HCT116 (cell line): ENCODE measurements around the gene PHF2. TPM values are rescaled to one million over a fixed set of nuclear protein-coding genes. Genes with fewer than 3 reads are reported as not detected.

Experiments used
- ATAC-seq: fragments of 200-7000 bp; cut with Tn5 transposase; 2 replicates; pipeline ENCODE4 v1.9.1; 2020; ENCODE audit warnings: mild to moderate bottlenecking, moderate library complexity
- BruUV-seq: library from RNA; stranded (reverse); fragments of 400-500 nt; replicated peaks from 2 replicates; lab custom pipeline; 2021; lab: Mats Ljungman, UMichigan
- CTCF ChIA-PET: fragments of 300-600 bp; sonication (Branson Sonifier 250); formaldehyde crosslinking; loops from one replicate; lab custom pipeline; 2021; ENCODE audit warnings: antibody characterized with exemption; lab: Charles Lee
- POLR2A ChIA-PET: fragments of 300-600, 350-600 bp; sonication (Branson Sonifier 250); formaldehyde crosslinking; loops from one replicate; lab custom pipeline; 2021; ENCODE audit warnings: antibody characterized with exemption; lab: Charles Lee
- RAD21 ChIA-PET, 2 experiments: fragments of 300-600 bp; sonication (Branson Sonifier 250); formaldehyde crosslinking; loops; one replicate each; lab custom pipeline; 2023; ENCODE audit warnings: low total read pairs in 2 of 2; ENCODE audit not compliant: uncharacterized antibody in 2 of 2, unreplicated experiment in 2 of 2, low non-redundant PET in 1 of 2; lab: Charles Lee
- DNase-seq: peaks from one replicate; pipeline ENCODE4 v3.0.0-alpha.2; 2010; ENCODE audit warnings: low read depth, low spot score
- H2AFZ ChIP-seq: fragments of 200-600 bp; shearing (Covaris generic), sonication (generic); 2 replicates; pipeline ENCODE4 v1.6.1; 2017; ENCODE audit warnings: low read depth, mixed run types, mixed read lengths, antibody characterized with exemption, low read length; ENCODE audit not compliant: poor library complexity, severe bottlenecking
- H3K27ac ChIP-seq: 2 replicates; pipeline ENCODE4 v1.5.1; 2012; ENCODE audit warnings: low read depth, low read length
- H3K27me3 ChIP-seq: fragments of 200-600 bp; sonication (generic); 2 replicates; pipeline ENCODE4 v1.6.1; 2016; ENCODE audit warnings: mixed run types, low read length, mixed read lengths; ENCODE audit not compliant: insufficient read depth
- H3K36me3 ChIP-seq, 2 experiments: fragments of 200-500 bp in 1 of 2; fragments of 200-600 bp in 1 of 2; sonication (Bioruptor generic) in 1 of 2; sonication (generic) in 1 of 2; 2 replicates each; pipeline versions ENCODE4 v1.5.1 to v1.6.1; 2014 to 2016; ENCODE audit warnings: low read length in 2 of 2, inconsistent platforms in 1 of 2, mixed read lengths in 1 of 2, mixed run types in 1 of 2; ENCODE audit not compliant: insufficient read depth in 2 of 2, control insufficient read depth in 1 of 2
- H3K4me1 ChIP-seq, 2 experiments: fragments of 200-600 bp in 1 of 2; sonication (generic) in 1 of 2; 2 replicates each; pipeline versions ENCODE4 v1.5.1 to v1.6.1; 2012 to 2017; ENCODE audit warnings: low read length in 2 of 2, inconsistent platforms in 1 of 2, mild to moderate bottlenecking in 1 of 2, mixed read lengths in 1 of 2, mixed run types in 1 of 2, moderate library complexity in 1 of 2; ENCODE audit not compliant: insufficient read depth in 2 of 2, control insufficient read depth in 1 of 2
- H3K4me2 ChIP-seq: fragments of 200-600 bp; sonication (generic); 2 replicates; pipeline ENCODE4 v1.6.1; 2017; ENCODE audit warnings: mixed run types, low read length, mixed read lengths
- H3K4me3 ChIP-seq, 2 experiments: fragments of 200-600 bp in 1 of 2; sonication (generic) in 1 of 2; replicated peaks in 1 of 2; 2 replicates each; pipeline ENCODE4 v1.5.1; 2011 to 2016; ENCODE audit warnings: low read length in 2 of 2, control low read depth in 1 of 2, low read depth in 1 of 2, mild to moderate bottlenecking in 1 of 2, mixed read lengths in 1 of 2, mixed run types in 1 of 2
- H3K79me2 ChIP-seq: fragments of 200-600 bp; sonication (generic); 2 replicates; pipeline ENCODE4 v1.6.1; 2017; ENCODE audit warnings: mild to moderate bottlenecking, mixed run types, low read length, moderate library complexity, mixed read lengths; ENCODE audit not compliant: insufficient read depth
- H3K9ac ChIP-seq: fragments of 200-600 bp; sonication (generic); 2 replicates; pipeline ENCODE4 v1.6.1; 2016; ENCODE audit warnings: low read length, mixed read lengths
- H3K9me2 ChIP-seq: fragments of 200-600 bp; sonication (generic), shearing (Covaris generic); 2 replicates; pipeline ENCODE4 v1.6.1; 2017; ENCODE audit warnings: mixed run types, mild to moderate bottlenecking, moderate library complexity; ENCODE audit not compliant: insufficient read depth
- H3K9me3 ChIP-seq, 2 experiments: fragments of 200-500 bp in 1 of 2; fragments of 200-600 bp in 1 of 2; sonication (Bioruptor generic) in 1 of 2; sonication (generic) in 1 of 2; 2 replicates each; pipeline ENCODE4 v1.6.1; 2014 to 2017; ENCODE audit warnings: low read length in 2 of 2, mixed read lengths in 2 of 2, inconsistent platforms in 1 of 2, low read depth in 1 of 2, mild to moderate bottlenecking in 1 of 2, mixed run types in 1 of 2, moderate library complexity in 1 of 2; ENCODE audit not compliant: control insufficient read depth in 1 of 2, insufficient read depth in 1 of 2
- H4K20me1 ChIP-seq: fragments of 200-600 bp; sonication (generic), shearing (Covaris generic); 2 replicates; pipeline ENCODE4 v1.6.1; 2017; ENCODE audit warnings: mixed run types, mild to moderate bottlenecking, moderate library complexity; ENCODE audit not compliant: insufficient read depth
- CEBPB ChIP-seq: IDR thresholded peaks from 2 replicates; pipeline ENCODE4 v1.6.1; 2012; ENCODE audit warnings: low read depth
- FOSL1 ChIP-seq: IDR thresholded peaks from 2 replicates; pipeline ENCODE4 v1.6.1; 2012; ENCODE audit warnings: low read depth
- JUND ChIP-seq: IDR thresholded peaks from 2 replicates; pipeline ENCODE4 v1.6.1; 2012
- POLR2A ChIP-seq: IDR thresholded peaks from 2 replicates; pipeline ENCODE4 v1.7.0; 2011; ENCODE audit warnings: borderline replicate concordance; ENCODE audit not compliant: insufficient read depth, insufficient read length; ENCODE audit errors: extremely low read depth
- POLR2AphosphoS5 ChIP-seq: IDR thresholded peaks from 2 replicates; pipeline ENCODE4 v1.6.1; 2011; ENCODE audit warnings: mild to moderate bottlenecking, low read depth, low read length, moderate library complexity
- RAD21 ChIP-seq: IDR thresholded peaks from 2 replicates; pipeline ENCODE4 v1.6.1; 2012; ENCODE audit warnings: low read depth, mild to moderate bottlenecking
- SIN3A ChIP-seq: IDR thresholded peaks from 2 replicates; pipeline ENCODE4 v1.6.1; 2012; ENCODE audit warnings: low read depth
- SP1 ChIP-seq: IDR thresholded peaks from 2 replicates; pipeline ENCODE4 v1.6.1; 2012; ENCODE audit warnings: low read depth
- intact Hi-C: fragments of 100-400 bp; cut with micrococcal nuclease; formaldehyde crosslinking; loops from 2 replicates; pipeline ENCODE4 v1.10.0; 2022
- total RNA-seq: library from RNA; stranded (reverse); gene quantifications from one replicate; pipeline ENCODE4 v1.2.1, GENCODE V29; 2021; ENCODE audit not compliant: unreplicated experiment
- TF ChIP-seq, protein P1 (sequence below): IDR thresholded peaks from 2 replicates; pipeline ENCODE4 v1.6.1; 2012
- TF ChIP-seq, protein P2 (sequence below): IDR thresholded peaks from 2 replicates; pipeline ENCODE4 v1.6.1; 2011; ENCODE audit warnings: mild to moderate bottlenecking, low read length, moderate library complexity; ENCODE audit not compliant: insufficient replicate concordance; ENCODE audit errors: extremely low read depth
- TF ChIP-seq, protein P3 (sequence below): IDR thresholded peaks from 2 replicates; pipeline ENCODE4 v1.6.1; 2012

Gene PHF2
- total RNA-seq, 1 experiment from 2014 or later = 20.6 TPM

DNA sequence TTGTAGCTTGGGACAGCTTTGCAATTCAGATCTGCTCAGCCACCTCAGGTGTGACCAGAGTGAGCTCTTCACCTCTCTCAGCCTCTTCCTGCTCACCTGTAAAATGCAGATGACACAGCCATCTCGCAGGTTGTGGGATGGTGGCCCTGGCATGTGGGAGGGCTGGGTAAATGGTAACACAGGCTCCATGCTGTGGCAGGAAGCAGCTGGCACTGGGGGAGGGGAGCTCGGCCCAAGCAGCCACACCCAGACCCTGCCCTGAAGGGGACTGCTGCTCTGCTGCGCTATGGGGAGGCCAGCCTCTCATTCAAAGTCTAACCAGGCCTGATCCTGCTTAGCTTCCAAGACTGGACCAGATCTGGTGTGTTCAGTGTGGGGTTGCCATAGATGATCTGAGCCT is 24.1 kb downstream of the PHF2 start:
- no peak overlapping the region for H3K27ac ChIP-seq
- H3K36me3 ChIP-seq = no peaks in the 10 kb centered on the region
- ChIA-PET POLR2A (no interaction called here), CTCF (no interaction called here), RAD21 (no interaction called here)
- no peaks in the 10 kb centered on the region for H4K20me1 ChIP-seq
- no peak overlapping the region for H3K4me2 ChIP-seq
- no peak overlapping the region for H3K9ac ChIP-seq
- BruUV-seq = no TSS peak
- H3K4me1 ChIP-seq = peaks cover 6 to 10% of the 10 kb centered on the region in 2 experiments; a peak in 1 of 4 replicates
- intact Hi-C loops = no loop called here
- no peak overlapping the region for H3K4me3 ChIP-seq
- H3K9me2 ChIP-seq = no peaks in the 10 kb centered on the region
- no peak overlapping the region for H2AFZ ChIP-seq
- peaks cover 3% of the 10 kb centered on the region; the same call in 1 of the 2 replicates for H3K79me2 ChIP-seq
- TF ChIP-seq POLR2A (no peak), POLR2AphosphoS5 (no peak), RAD21 (no peak)
- TF ChIP-seq, protein P1, sequence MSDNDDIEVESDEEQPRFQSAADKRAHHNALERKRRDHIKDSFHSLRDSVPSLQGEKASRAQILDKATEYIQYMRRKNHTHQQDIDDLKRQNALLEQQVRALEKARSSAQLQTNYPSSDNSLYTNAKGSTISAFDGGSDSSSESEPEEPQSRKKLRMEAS = no peak
- TF ChIP-seq, protein P2, sequence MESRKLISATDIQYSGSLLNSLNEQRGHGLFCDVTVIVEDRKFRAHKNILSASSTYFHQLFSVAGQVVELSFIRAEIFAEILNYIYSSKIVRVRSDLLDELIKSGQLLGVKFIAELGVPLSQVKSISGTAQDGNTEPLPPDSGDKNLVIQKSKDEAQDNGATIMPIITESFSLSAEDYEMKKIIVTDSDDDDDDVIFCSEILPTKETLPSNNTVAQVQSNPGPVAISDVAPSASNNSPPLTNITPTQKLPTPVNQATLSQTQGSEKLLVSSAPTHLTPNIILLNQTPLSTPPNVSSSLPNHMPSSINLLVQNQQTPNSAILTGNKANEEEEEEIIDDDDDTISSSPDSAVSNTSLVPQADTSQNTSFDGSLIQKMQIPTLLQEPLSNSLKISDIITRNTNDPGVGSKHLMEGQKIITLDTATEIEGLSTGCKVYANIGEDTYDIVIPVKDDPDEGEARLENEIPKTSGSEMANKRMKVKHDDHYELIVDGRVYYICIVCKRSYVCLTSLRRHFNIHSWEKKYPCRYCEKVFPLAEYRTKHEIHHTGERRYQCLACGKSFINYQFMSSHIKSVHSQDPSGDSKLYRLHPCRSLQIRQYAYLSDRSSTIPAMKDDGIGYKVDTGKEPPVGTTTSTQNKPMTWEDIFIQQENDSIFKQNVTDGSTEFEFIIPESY = no peak
- TF ChIP-seq, protein P3, sequence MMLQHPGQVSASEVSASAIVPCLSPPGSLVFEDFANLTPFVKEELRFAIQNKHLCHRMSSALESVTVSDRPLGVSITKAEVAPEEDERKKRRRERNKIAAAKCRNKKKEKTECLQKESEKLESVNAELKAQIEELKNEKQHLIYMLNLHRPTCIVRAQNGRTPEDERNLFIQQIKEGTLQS = no peak
- H3K9me3 ChIP-seq = no peaks in the 10 kb centered on the region
- H3K27me3 ChIP-seq = no peaks in the 10 kb centered on the region
- no peak for DNase-seq
- peak; percentile 27 for ATAC-seq

DNA sequence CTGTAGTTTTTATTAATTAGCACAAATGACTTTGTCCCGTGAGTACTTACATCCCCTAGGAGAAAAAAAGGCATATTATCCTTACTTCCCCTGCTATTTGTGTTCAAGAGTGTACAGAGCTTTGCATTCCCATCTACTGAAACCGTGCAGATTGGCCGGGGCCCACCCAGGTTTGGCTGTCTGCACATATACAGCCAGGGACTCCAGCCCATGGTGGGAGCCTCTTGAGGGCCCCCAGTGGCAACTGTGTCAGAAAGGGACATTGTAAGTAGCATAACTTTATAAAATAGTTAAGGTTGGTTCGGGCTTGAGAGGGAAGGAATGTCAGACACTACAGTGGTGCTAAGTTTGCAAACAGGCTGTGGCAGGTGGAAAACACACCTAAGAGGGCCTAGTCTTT is 24.7 kb downstream of the PHF2 start:
- DNase-seq = no peak
- ChIA-PET CTCF (no interaction called here), RAD21 (no interaction called here), POLR2A (no interaction called here)
- ATAC-seq = no peak
- Histone ChIP-seq H3K79me2 (peaks cover 3% of the 10 kb centered on the region; the same call in 1 of the 2 replicates), H3K4me3 (no peak overlapping the region), H3K4me2 (no peak overlapping the region), H3K9me2 (no peaks in the 10 kb centered on the region), H3K9ac (no peak overlapping the region), H3K27me3 (no peaks in the 10 kb centered on the region), H3K36me3 (no peaks in the 10 kb centered on the region), H4K20me1 (no peaks in the 10 kb centered on the region), H2AFZ (no peak overlapping the region), H3K4me1 (peaks cover 6 to 10% of the 10 kb centered on the region in 2 experiments; a peak in 1 of 4 replicates), H3K9me3 (no peaks in the 10 kb centered on the region), H3K27ac (no peak overlapping the region)
- intact Hi-C loops = no loop called here
- no TSS peak for BruUV-seq
- no peak for TF ChIP-seq SIN3A
- TF ChIP-seq, protein P3 = no peak
- TF ChIP-seq JUND = no peak
- no peak for TF ChIP-seq RAD21
- no peak for TF ChIP-seq CEBPB
- TF ChIP-seq FOSL1 = no peak
- no peak for TF ChIP-seq SP1
